ENCODE measurements around the gene PARVB. TPM values are rescaled to one million over a fixed set of nuclear protein-coding genes. Genes with fewer than 3 reads are reported as not detected.
A peak's percentile ranks its signal among the peaks of the same experiment; 100 is the strongest.

Gene PARVB
- total RNA-seq, 1 donor from 2014 or later: 6.7 TPM

- ATAC-seq: peak; percentile 21
These were observed 33.4 kb downstream of the PARVB start for GRCh38 chr22:44057401-44057987.

DNA sequence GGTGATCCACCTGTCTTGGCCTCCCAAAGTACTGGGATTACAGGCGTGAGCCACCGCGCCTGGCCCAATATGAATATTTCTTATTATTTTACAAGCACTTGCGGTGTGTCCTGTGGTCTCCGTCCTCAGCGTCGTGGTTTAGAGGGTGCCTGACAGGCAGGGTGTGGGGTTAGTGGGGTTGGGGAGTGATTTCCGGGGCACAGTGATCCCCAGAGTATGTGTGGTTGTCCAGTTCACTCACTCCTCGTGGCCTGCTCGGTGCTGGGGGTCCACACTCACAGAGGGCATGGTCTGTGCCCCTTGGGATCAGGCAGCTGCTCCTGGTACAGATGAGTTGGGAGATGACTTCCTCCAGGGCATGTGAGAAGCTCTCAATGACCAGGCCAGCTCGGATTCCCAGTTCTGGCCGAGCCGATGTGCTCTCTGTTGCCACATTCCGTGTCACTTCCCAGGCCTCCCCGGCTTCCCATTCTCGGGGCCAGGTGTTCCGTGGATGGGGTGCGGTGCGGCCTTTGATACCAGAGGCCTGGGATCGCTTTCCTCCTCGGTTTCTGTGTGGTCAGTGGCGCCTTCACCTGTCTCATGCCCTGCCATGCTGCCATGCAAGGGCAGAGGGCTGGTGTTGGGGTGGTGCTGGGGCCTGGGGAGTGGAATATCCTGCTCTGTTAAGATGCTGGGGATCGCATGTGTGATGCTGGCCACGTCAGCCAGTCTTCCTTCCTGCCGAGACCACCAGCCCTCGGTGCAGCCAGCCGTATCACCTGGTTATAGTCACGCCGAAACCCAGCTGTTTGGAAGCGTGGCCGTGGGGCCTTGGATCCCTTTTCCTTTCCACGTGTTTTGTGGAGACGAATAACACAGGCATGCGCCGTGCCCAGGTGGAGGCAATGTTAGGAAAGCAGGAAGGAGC is 39.6 kb downstream of the PARVB start:
- ATAC-seq: no peak

GRCh38 chr22:44067033-44067432 is 42.9 kb downstream of the PARVB start:
- no peak for ATAC-seq

DNA sequence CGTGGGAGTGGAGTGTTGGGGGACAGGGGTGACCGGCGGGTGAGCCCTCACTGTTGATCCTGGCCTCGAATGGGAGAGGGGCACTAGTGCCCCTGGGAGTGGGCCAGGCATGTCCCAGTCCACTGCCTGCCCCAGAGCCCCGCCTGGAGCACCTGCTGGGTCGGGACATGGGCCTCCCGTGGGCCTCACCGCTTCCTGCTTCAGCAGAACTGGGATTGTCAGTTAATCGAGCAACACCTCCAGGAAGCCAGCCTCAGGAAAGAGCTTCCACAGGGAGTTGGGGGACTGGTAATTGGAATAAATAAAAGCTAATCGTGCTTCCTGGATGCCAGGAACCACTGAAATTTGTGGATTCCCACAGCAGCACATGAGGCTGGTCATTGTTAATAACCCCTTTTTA is 43.8 kb downstream of the PARVB start:
- no peak for ATAC-seq

DNA sequence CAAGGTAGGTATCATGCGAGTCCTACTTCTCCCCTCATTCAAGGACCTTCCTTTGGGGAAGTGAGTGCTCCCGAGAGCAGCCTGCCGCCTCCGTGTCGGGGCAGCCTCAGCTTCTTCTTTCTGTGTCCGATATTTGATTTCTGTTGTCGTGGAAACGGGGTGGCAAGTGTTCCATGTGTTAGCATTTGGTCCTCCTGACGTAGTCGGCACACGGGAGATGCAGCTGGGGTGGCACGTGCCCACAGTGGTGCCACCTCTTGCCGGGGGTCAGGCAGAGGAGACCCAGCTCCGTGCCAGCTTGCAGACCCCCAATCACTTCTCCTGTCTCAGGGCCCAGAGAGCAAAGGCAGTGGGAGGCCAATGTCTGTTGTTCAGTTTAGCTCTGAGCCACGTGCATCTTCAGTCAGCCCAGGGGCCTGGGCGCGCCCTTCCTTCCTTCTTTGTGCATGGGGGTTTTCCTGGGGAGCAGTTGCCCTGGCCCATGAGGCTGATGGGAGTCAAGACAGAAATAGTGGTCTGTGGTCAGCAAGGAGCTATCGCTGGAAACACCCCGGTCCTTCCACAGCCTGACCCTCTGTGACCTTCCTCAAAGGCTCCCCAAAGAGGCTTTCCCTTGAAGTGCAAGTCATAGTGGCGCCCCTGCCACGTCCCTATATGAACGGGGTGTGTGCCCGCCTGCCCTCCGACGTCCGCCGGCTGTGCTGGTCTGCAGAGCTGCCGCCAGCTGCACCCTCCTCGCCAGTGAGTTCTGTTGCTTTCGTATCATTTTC is 44.5 kb downstream of the PARVB start:
- ATAC-seq: no peak

GRCh38 chr22:44070029-44070428 is 45.9 kb downstream of the PARVB start:
- no peak for ATAC-seq

GRCh38 chr22:44071781-44072326 is 47.8 kb downstream of the PARVB start:
- no peak for ATAC-seq

DNA sequence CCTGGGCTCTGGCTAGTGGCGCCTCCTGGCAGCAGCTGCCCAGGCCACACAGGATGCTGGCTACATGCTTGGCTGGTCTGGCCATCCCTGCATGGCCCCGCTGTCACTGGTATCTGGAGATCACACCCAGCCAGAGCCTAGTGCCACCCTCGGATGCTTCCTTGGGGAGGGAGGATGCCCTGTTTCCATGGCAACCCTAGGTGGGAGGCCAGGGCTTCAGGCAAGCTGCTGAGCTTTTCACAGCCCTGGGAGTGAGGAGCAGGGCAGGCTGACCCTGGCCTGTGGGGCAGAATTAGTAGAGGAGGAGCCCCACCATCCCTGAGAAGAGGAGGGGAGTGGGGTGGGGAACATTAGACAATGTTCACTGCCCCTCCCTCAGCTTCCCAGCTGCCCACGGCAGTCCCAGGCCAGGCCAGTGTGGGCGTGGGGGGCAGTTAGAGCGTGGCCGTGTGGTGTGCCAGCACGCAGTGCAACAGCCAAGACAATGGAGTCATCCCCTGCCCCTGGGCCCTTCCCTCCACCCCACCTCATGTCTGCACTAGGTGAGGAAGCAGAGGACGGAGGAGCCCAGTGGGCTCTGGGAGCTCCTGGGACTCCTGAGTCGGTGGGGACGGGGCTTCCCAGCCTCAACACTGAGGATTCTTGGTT is 50.4 kb downstream of the PARVB start:
- no peak for ATAC-seq

GRCh38 chr22:44075022-44075421 is 50.9 kb downstream of the PARVB start:
- ATAC-seq: no peak

GRCh38 chr22:44075670-44076069 is 51.6 kb downstream of the PARVB start:
- ATAC-seq: no peak

DNA sequence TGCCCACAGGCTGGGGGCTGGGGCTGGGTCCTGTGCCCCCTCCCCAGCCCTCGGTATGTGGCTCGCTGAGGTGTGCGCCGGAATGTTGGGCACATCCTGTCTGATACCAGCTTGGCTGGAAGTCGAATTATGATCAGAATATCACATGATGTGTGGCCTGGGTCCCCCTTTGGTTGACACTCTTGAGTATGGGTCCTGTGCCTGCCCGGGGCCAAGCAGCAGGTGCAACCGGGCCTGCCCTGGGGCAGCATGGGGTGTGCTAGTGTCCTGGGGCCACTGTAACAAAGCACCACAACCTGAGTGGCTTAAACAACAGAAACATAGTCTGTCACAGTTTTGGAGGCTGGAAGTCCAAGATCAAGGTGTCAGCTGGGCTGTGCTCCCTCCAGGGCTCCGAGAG is 52.7 kb downstream of the PARVB start:
- ATAC-seq: no peak

GRCh38 chr22:44080936-44081861 is 57.1 kb downstream of the PARVB start:
- peak; percentile 29 for ATAC-seq

DNA sequence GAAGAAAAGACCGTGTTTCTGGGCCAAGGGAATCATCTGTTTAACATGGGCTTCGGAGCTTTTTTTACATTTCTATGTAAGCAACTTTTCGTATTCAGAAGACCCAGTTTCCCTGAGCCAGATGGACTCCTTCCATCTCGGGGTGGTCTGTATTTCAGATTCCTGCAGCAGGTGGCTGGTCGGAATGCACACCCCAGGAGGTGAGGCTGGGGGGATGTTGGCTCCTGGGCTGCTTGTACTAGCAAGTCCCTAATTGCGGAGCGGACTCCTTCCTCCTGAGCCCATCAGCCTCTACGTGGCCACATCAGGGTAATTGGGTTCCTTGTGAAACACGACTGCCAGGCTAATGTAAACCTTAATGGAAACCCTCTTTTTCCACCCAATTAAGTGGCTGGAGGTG is 58.7 kb downstream of the PARVB start:
- ATAC-seq: no peak

DNA sequence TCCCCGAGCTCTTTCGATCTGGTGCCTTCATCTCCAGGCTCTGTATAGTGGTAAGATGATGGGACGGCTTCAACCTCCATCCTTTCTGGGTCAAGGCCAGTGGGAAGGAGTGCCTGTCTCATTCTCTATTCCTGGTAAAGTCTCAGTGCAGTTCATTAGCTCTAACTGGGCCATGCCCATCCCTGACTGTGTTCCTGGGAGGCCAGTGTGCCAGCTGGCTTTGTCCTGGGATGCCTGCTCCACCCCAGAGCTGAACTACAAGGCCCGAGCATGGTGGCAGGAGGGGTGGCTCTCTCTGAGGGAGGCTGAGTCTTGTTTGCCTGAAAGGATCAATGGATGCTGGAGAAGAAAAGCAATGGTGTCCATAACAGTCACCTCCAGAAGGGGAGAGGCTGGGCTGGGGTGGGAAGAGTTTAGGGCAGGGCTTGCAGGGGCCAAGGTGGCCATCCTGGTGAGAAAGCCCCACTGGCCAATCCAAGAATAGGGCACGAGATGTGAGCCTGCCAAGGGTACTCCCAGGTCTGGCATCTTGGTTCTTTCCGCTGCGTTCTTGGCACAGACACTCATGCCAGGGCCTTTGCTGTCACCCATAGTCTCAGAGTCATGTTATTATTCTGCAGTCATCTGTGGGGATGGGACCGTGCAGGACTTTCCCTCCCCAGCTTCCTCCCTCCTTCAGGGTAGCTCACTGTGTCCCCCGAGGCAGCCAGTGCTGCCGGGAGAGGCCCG is 60.1 kb downstream of the PARVB start:
- ATAC-seq: no peak

- ATAC-seq: peak; percentile 93
These were observed 61.7 kb downstream of the PARVB start for GRCh38 chr22:44085743-44086270.

DNA sequence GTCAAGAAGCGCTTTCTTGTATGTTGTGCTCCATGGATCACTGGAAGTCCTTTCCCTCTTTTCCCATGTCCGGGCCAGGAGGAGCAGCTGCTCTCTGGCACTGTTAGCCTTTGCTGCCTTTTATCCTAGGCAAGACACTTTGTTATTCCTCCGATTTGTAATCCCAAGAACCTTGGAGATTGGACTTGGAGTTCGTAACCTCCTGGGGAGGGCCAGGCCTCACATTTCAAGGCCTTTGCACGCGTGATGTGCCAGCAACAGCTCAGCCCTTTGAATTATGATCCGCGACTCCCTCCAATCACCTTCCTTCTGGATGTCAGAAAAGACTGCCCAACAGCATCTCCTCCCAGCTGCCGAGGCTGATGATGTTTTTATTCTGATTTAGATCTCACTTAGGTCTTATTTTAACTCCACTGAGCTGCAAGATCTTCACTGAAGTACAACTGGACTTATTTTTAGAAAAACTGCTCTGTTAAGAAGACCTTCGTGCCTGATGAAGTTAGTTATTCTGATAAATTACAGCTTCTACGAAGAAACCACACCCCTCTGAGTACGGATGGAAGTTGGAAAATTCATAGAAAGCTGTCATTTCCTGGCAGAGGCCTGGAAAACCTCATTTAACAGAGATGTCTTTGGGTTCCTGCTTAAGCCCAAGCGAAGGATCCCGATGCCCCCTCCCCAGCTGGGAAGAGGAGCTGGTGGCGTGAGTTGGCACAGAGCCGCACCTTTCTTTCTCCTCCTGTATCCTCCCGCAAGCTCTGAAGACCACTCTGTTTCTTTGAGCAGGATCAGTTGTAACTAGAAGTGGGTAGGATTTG is 62.4 kb downstream of the PARVB start:
- ATAC-seq: no peak

- ATAC-seq: no peak
These were observed 63.0 kb downstream of the PARVB start for GRCh38 chr22:44087089-44087430.

- peak; percentile 70 for ATAC-seq
These were observed 65.0 kb downstream of the PARVB start for GRCh38 chr22:44088976-44089570.
